GM19193 (cell line): Measurements from ENCODE around the gene STEAP3.

Experiments
- POLR2A ChIP-seq: IDR thresholded peaks from 4 replicates; pipeline ENCODE4 v1.6.1; 2011; ENCODE audit not compliant: insufficient read depth, insufficient read length; ENCODE audit errors: extremely low read depth

Gene STEAP3

GRCh38 chr2:119228964-119229363 is 5.3 kb downstream of the STEAP3 start:
- no peak for TF ChIP-seq POLR2A

DNA sequence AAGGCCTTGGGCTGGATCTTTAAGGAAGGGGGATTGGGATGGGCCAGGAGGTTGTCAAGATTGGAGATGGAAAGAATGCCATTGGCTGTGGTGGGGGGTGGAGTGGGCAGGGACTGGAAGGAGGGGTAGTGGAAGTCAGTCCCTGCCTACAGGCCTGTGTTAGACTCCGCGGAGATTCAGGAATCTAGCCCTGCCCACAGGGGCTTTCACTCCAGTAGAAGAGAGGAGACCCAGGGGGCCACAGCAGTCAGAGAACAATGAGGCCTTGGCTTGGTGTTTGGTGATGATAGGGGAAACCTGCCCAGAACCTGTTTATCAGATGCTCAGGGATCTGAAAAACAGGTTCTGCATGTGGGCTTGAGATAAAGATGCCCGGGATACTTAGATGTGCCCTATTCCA is 6.1 kb downstream of the STEAP3 start:
- TF ChIP-seq POLR2A, result no peak

GRCh38 chr2:119230219-119231185 is 6.9 kb downstream of the STEAP3 start:
- TF ChIP-seq POLR2A, result no peak

DNA sequence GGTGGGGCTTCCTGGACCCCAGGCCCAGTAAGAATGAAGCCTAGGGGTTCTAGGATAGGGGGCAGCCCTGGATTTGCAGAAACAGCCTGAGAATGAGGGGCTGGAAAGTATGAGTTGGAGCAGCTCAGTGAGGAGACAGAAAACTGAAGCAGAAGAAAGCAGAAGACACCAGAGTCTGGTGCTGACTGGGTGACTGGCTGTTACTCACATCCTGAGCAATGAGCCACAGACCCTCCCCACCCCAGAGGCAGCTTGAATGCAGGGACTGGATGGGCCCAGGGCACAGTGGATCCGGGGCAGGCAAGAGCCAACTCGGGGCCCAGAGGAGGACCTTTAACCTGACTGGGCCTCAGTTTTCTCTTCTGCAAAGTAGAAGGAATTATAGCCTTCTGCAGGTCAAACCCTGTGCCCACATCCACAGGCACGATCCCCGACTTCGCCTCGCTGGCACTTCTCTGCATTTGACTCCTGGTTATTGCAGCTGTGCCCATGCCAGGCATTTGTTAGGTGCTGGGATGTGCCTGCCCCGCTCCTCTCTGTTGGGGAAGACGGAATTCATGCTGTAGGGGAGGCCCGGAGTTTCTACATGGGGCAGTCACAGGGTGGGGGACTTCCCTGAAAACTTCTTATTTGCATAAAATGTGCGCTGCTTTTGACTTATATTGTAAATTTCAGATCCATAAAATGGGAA is 8.5 kb downstream of the STEAP3 start:
- TF ChIP-seq POLR2A, result no peak

DNA sequence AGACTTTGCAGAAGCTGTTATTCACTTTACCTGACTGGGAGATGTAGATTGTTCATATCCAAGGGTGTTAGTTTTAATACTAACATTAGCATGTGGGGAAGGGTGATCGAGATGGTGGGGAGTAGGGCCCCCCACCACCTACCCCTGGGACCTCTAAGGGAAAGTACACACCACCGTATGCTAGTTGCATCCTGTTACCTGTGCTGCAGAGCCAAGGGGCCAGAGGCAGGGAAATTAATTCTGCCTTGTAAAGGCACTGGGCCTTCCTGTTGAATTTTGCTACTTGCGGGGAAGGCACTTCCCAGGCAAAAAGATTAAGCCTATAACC is 9.0 kb downstream of the STEAP3 start:
- TF ChIP-seq POLR2A, result no peak

DNA sequence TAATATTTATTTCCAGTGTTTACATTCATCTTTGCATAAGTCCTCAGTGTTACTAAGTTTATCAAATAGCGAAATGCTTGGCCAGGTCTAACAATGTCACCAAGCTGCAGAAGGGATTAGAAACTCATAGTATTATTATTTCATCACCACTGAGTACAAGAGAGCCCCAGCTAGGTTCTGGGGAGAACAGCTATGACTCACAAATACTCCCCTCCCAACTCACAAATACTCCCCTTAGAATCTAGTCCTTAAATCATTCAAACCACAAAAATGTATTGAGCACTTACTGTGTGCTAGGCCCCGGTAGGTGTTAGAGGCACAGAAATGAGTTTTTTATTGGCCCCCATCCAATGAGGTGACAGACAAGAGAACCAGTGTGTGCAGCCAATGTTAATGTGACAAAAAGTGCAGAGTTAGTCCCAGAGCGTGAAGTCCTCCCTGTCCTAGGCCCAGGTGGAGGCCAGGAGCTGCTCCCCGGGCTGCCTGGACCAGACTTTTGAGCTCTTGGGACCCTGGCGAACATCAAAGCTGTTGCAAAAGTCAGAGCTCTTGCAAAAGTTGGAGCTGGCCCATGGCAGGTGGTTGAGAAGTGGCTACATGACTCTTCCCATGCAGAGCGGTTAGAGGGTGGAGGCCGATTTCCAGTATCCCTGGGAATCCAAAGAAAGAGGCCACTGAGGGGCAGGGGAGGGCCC is 9.8 kb downstream of the STEAP3 start:
- no peak for TF ChIP-seq POLR2A

GRCh38 chr2:119234021-119235019 is 10.7 kb downstream of the STEAP3 start:
- TF ChIP-seq POLR2A, result no peak

DNA sequence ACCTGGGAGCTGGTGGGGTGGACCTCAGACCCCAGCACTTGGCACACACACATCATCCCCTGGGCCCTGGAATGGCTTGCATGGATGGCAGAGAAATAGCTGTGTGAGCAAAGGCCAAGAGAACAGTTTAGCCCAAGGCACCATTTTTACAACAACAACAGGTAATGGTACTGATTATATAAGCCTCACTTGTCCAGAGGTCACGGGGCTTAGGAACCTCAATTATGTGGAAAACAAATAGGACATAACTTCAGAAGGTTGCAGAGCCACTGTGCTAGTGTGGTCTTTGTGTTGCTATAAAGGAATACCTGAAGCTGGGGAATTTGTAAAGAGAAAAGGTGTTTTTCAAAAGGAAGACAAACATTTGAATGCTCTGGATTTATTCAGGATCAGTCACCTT is 13.2 kb downstream of the STEAP3 start:
- no peak for TF ChIP-seq POLR2A

GRCh38 chr2:119240311-119241204 is 16.9 kb downstream of the STEAP3 start:
- TF ChIP-seq POLR2A, result no peak

- TF ChIP-seq POLR2A, result no peak
These were observed 17.5 kb downstream of the STEAP3 start for GRCh38 chr2:119241205-119241532.

- TF ChIP-seq POLR2A, result no peak
These were observed 18.9 kb downstream of the STEAP3 start for GRCh38 chr2:119242276-119243119.

DNA sequence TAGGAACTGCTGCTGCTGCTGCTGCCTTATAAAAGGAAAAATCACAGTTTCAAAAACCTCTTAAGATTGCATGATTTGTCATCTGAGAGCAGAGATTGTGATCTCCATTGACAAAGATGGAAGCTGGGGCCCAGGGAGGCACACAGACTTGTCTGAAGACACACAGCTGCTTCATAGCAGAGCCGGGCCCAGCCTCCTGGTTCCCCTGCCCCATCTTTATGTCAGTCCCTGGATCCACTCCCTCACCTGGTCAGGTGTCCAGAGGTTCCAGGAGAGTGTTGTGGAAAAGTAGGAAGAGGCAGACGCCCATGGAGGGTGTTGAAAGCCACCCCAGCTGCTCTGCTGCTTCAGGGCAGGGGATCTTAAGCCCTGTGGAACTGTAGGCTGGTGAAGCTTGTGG is 20.0 kb downstream of the STEAP3 start:
- TF ChIP-seq POLR2A, result no peak
